Measurements from ENCODE around the gene UROD.

GRCh38 chr1:45004281-45004920 lies 7.7 kb upstream of the UROD start:
- TF ChIP-seq CTCF (IDR thresholded peaks at IDR 0.05; ENCODE audit: insufficient read depth, low read depth, low read length): no peak
- TF ChIP-seq EZH2 (IDR thresholded peaks at IDR 0.05; ENCODE audit: insufficient read depth, low read length): no peak
